ENCODE data around the gene KPNA4. TPM values are rescaled to one million over a fixed set of nuclear protein-coding genes. Genes with fewer than 3 reads are reported as not detected.

The KPNA4 gene
- total RNA-seq, 1 donor from 2014 or later, result 46.7 TPM

DNA sequence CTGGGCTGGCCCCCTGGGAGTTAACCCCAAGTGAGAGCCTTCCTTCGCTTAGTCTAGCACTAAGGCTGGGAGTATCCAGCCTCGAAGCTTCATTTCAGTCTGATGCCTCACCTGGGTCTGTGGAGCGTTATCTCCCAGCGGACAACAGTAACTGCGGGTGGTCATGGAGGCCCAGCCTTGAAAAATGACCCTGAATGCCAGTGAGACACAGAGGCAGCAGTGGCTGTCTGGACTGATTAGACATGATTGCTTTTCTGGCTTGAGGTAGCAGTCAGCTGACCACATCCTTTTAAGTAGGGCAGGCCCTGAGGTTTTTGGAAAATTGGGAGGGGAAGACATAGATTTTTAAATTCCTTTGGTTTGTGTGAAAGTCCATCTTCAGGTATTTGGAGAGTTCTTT is 87.6 kb downstream of the KPNA4 start:
- Mint-ChIP-seq H3K27ac (no peak overlapping the region), H3K4me3 (no peak overlapping the region), H3K27me3 (no peaks in the 10 kb centered on the region), H3K4me1 (no peaks in the 10 kb centered on the region), H3K36me3 (ENCODE audit: low read depth) (no peaks in the 10 kb centered on the region), H3K9me3 (no peaks in the 10 kb centered on the region)
- DNase-seq (no peak), ATAC-seq (ENCODE audit: low read depth) (no peak)
- TF ChIP-seq, protein P1, sequence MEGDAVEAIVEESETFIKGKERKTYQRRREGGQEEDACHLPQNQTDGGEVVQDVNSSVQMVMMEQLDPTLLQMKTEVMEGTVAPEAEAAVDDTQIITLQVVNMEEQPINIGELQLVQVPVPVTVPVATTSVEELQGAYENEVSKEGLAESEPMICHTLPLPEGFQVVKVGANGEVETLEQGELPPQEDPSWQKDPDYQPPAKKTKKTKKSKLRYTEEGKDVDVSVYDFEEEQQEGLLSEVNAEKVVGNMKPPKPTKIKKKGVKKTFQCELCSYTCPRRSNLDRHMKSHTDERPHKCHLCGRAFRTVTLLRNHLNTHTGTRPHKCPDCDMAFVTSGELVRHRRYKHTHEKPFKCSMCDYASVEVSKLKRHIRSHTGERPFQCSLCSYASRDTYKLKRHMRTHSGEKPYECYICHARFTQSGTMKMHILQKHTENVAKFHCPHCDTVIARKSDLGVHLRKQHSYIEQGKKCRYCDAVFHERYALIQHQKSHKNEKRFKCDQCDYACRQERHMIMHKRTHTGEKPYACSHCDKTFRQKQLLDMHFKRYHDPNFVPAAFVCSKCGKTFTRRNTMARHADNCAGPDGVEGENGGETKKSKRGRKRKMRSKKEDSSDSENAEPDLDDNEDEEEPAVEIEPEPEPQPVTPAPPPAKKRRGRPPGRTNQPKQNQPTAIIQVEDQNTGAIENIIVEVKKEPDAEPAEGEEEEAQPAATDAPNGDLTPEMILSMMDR (IDR thresholded peaks at IDR 0.05), result no peak
- ChIA-PET POLR2A (no interaction called here), CTCF (no interaction called here)
- intact Hi-C loops (cut with micrococcal nuclease), result no loop called here

DNA sequence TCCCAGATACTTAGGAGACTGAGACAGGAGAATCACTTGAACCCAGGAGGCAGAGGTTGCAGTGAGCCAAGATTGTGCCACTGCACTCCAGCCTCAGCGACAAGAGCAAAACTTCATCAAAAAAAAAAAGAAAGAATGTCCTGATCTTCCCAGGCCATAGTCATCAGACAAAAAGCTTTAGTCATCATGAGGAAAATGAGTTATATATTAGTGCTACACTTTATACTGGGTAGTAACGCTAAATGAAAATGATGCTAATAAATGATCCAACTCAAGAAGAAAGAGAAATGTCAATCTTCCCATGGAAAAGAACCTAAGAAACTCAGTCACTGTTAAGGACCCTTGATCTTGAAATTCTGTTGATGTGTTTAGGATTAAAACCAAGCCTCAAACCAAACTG is 89.5 kb downstream of the KPNA4 start:
- TF ChIP-seq, protein P1 (IDR thresholded peaks at IDR 0.05), result no peak
- Mint-ChIP-seq H3K4me3 (no peak overlapping the region), H3K27ac (no peak overlapping the region), H3K9me3 (peaks cover 6% of the 10 kb centered on the region), H3K27me3 (no peaks in the 10 kb centered on the region), H3K4me1 (peaks cover 4% of the 10 kb centered on the region), H3K36me3 (ENCODE audit: low read depth) (no peaks in the 10 kb centered on the region)
- ATAC-seq (ENCODE audit: low read depth), result no peak
- ChIA-PET POLR2A (no interaction called here), CTCF (no interaction called here)
- intact Hi-C loops (cut with micrococcal nuclease), result no loop called here
- no peak for DNase-seq

DNA sequence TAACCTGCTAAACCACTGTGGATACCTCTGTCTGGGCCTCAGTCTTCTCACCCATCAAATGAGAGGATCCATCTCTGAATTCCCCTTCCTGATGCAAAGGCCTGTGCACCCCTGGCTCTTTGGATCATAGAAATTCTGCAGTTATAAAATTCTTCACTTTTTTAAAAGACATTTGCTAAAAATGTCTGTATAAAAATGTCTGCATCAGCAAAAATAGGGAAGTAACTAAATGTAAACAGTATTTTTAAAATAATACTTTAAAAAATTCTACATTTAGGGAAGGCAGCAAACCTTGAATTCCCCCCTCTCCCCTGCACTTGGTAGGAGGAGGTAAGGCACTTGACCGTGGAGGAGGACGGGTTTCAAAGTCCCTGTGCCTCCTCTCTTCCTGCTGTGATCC is 90.2 kb downstream of the KPNA4 start:
- Mint-ChIP-seq H3K27me3 (no peaks in the 10 kb centered on the region), H3K36me3 (ENCODE audit: low read depth) (no peaks in the 10 kb centered on the region), H3K9me3 (peaks cover 10% of the 10 kb centered on the region), H3K4me1 (peaks cover 4% of the 10 kb centered on the region), H3K27ac (no peak overlapping the region), H3K4me3 (no peak overlapping the region)
- CTCF ChIA-PET, result no interaction called here
- ATAC-seq (ENCODE audit: low read depth), result no peak
- intact Hi-C loops (cut with micrococcal nuclease), result no loop called here
- no peak for DNase-seq
- POLR2A ChIA-PET, result no interaction called here
- TF ChIP-seq, protein P1 (IDR thresholded peaks at IDR 0.05), result no peak

DNA sequence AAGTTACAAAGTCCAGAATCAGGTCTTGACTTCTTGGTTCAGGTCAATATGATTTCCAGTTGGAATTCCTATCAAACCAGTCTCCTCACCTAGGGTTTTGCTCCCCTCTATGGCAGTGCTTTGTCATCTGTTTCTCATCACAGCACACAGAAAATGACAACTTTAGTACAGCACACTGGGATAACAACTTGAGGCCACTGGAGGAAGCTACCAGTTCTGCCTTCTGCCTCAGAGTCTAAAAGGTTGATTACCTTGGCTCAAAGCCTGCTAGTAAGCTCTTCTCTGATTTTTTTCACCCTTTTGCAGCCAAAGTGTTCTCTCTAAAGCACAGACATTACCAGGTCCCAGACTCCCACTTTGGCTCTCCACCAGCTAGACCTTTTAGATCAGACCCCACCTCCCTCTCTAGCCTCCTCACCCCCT is 90.9 kb downstream of the KPNA4 start:
- intact Hi-C loops (cut with micrococcal nuclease), result no loop called here
- ATAC-seq (ENCODE audit: low read depth) (no peak), DNase-seq (no peak)
- Mint-ChIP-seq H3K27me3 (no peaks in the 10 kb centered on the region), H3K4me1 (peaks cover 4% of the 10 kb centered on the region), H3K36me3 (ENCODE audit: low read depth) (peaks cover 5% of the 10 kb centered on the region), H3K4me3 (no peak overlapping the region), H3K9me3 (peaks cover 16% of the 10 kb centered on the region), H3K27ac (no peak overlapping the region)
- TF ChIP-seq, protein P1 (IDR thresholded peaks at IDR 0.05), result no peak
- CTCF ChIA-PET, result no interaction called here
- POLR2A ChIA-PET, result no interaction called here

DNA sequence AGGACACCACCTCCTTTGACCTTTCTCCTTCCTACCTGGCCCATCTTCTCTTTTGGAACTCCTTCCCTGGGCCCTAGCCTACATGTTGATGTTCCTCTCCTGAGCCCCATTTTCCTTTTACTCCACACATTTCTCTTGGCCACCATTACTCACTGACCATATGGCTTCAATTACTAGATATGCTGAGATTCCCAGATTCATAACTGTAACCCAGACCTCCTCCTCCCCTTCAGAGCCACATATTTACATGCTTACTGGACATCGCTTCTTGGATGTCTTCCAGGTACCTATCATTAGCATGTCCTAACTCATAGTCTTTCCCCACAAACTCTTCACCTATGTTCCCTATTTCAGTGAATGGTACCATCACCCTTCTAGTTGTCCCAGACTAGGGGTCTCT is 91.4 kb downstream of the KPNA4 start:
- Mint-ChIP-seq H3K27me3 (no peaks in the 10 kb centered on the region), H3K4me1 (peaks cover 4% of the 10 kb centered on the region), H3K9me3 (peaks cover 19% of the 10 kb centered on the region), H3K4me3 (no peak overlapping the region), H3K27ac (no peak overlapping the region), H3K36me3 (ENCODE audit: low read depth) (peaks cover 5% of the 10 kb centered on the region)
- POLR2A ChIA-PET, result no interaction called here
- ATAC-seq (ENCODE audit: low read depth) (no peak), DNase-seq (no peak)
- CTCF ChIA-PET, result no interaction called here
- TF ChIP-seq, protein P1 (IDR thresholded peaks at IDR 0.05), result no peak
- intact Hi-C loops (cut with micrococcal nuclease), result no loop called here

All from activated B cell treated with CpG ODN at 0.5 μM for 24 hours (primary cell).